Heart left ventricle (tissue), 16 donors: ENCODE measurements around the gene NBAS. TPM values are rescaled to one million over a fixed set of nuclear protein-coding genes. Genes with fewer than 3 reads are reported as not detected.
A peak's percentile ranks its signal among the peaks of the same experiment; 100 is the strongest.

ENCODE experiments used
- ATAC-seq, 4 donors: fragments of 200-7000 bp; cut with Tn5 transposase; one replicate each; pipeline ENCODE4 v1.9.1; 2020 to 2022; ENCODE audit warnings: moderate library complexity in 4 of 4, mild to moderate bottlenecking in 3 of 4, moderate number of reproducible peaks in 1 of 4
- DNase-seq, 5 donors: peaks; one replicate each; pipeline ENCODE4 v3.0.0-alpha.2; 2020
- H3K27ac ChIP-seq, 12 donors: fragments of 200-600 bp; sonication (generic) in 4 of 12; one replicate each; pipeline versions ENCODE4 v1.5.0 to v1.8.0; 2016 to 2022; ENCODE audit warnings: mild to moderate bottlenecking in 2 of 12
- H3K27me3 ChIP-seq, 9 donors: fragments of 200-600 bp; sonication (generic) in 2 of 9; one replicate each; pipeline versions ENCODE4 v1.5.1 to v1.8.0; 2016 to 2022; ENCODE audit warnings: mild to moderate bottlenecking in 3 of 9
- H3K36me3 ChIP-seq, 9 donors: fragments of 200-600 bp; sonication (generic) in 2 of 9; one replicate each; pipeline versions ENCODE4 v1.5.0 to v1.8.0; 2018 to 2022; ENCODE audit warnings: mild to moderate bottlenecking in 2 of 9
- H3K4me1 ChIP-seq, 12 donors: fragments of 200-600 bp; sonication (generic) in 4 of 12; one replicate each; pipeline versions ENCODE4 v1.5.0 to v1.8.0; 2016 to 2022; ENCODE audit warnings: mild to moderate bottlenecking in 3 of 12
- H3K4me3 ChIP-seq, 12 donors: fragments of 200-600 bp; sonication (generic) in 4 of 12; one replicate each; pipeline versions ENCODE4 v1.5.0 to v1.8.0; 2017 to 2022; ENCODE audit warnings: mild to moderate bottlenecking in 9 of 12, moderate library complexity in 4 of 12
- H3K9me3 ChIP-seq, 12 donors: fragments of 200-600 bp; sonication (generic) in 4 of 12; one replicate each; pipeline versions ENCODE4 v1.5.0 to v1.8.0; 2016 to 2022; ENCODE audit warnings: mild to moderate bottlenecking in 1 of 12
- CTCF ChIP-seq, 12 donors: fragments of 200-600 bp; sonication (generic) in 4 of 12; IDR thresholded peaks; one replicate each; pipeline versions ENCODE4 v1.5.0 to v1.8.0; 2018 to 2022; ENCODE audit warnings: antibody characterized with exemption in 12 of 12, mild to moderate bottlenecking in 5 of 12
- POLR2A ChIP-seq, 2 donors: fragments of 450-650 bp; IDR thresholded peaks; one replicate each; pipeline ENCODE4 v1.6.1; 2017; ENCODE audit warnings: antibody characterized with exemption in 2 of 2, mild to moderate bottlenecking in 2 of 2, moderate library complexity in 2 of 2
- WGBS, 4 donors: extraction: QIAGEN DNeasy Blood & Tissue Kit in 2 of 4; methylation state at CpG; one replicate each; pipeline versions ENCODE4 v1.1.5 to v1.1.7; 2013 to 2018; 5-methylcytosine and 5-hydroxymethylcytosine counted together
- intact Hi-C, 10 donors: fragments of 100-400 bp; cut with DNase I; formaldehyde crosslinking; loops; one replicate each; pipeline versions ENCODE4 v1.11.1 to v1.14.2; 2022
- polyA plus RNA-seq, 2 donors: library from polyadenylated mRNA; stranded (reverse); fragments of 200-250 nt; gene quantifications; one replicate each; pipeline ENCODE4 v1.2.3, GENCODE V29; 2013
- total RNA-seq, 9 donors: library from RNA; depleted of rRNA in 2 of 9; stranded (reverse); fragments of >200 nt in 2 of 9; fragmentation: NEBNext Ultra II Directional in 3 of 9; extraction: Animal tissue kit (Norgen Biotek cat#: 25700) in 3 of 9; gene quantifications; one replicate each; pipeline versions ENCODE4 v1.1.0 to v1.2.4, GENCODE V29; 2016 to 2023
- donor health status: ischemic (EF 13 %, LVEDD 7.1; RV severe dilation, severe dysfunction).
- donor health status: healthy with polysubstance abuse.
- donor health status: DM: no; HTN: yes; CAD: no.
- donor health status: DM: no; HTN: no; CAD: no.
- donor health status: ischemic (EF 25% LVEDD 6.9; RV normal size, moderate dysfunction).
- donor health status: ischemic (EF 25% LVEDD 5.7; RV mildly dilated, moderate dysfunction).
- donor health status: healthy.
- donor health status: DM: yes; HTN: yes; CAD: no.
- donor health status: ischemic (EF 35%, LVEDD 5.7; RV mildly dilated, moderate dysfunction).
- donor health status: nonischemic (EF 11% LVEDD 7.7; RV severe dilation, severe dysfunction).
- donor health status: DM: yes; HTN: yes; CAD: no.
- donor health status: PGD.
- donor health status: ischemic (EF 29% LVEDD 5.4; RV normal size, mild dysfunction).
- donor health status: nonischemic (EF 23%, LVEDD 6.1; RV moderate dilation, normal function).

NBAS gene
- total and polyA plus RNA-seq, 11 donors, result 23.1 to 63.0 (median 50.5) TPM

DNA sequence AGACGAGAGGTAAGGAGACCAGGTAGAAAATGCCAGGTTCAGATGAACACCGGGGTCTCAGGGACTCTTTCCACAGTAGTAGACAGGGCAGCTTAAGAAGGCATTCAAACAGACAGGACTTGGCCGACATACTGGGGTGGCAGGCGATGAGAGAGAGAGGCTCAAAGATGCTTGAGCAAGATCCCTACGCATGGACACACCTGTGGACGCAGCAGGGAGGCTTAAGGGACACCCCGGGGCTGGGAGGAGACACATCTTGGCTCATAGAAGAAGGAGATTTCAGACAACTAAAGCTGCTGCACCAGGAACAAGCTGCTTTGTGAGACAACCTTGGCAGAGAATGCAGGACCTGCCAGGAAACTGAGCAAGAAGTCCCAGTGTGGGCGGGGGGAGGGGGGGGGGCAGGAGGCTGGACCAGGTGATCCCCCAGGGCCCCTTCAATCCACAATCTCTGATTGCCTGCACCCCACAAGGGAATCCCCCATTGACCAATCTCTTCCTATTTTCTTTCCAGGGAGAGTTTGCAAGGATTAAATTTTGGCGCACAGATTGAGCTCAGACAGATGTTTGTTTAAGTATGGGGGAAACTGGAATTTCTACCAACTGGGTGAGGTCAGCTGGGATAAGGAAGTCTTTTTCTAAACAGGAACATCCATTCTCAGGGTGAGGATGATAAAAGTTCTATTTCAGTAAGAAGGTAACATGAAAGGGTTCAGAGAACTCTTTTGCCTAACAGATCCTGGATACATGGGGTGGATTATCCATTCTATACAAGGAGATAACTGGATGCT lies 400.7 kb downstream of the NBAS start:
- DNase-seq, result no peak

GRCh38 chr2:15159751-15160177 lies 401.4 kb downstream of the NBAS start:
- ATAC-seq, result peak in 1 of 4 donors; percentile 31
- DNase-seq, result no peak
- WGBS, 4 donors, result 33 to 47% (median 40%) methylated on average over 3 of the region's 3 CpGs
- Histone ChIP-seq H3K9me3 (no peaks in the 10 kb centered on the region), H3K4me1 (no peaks in the 10 kb centered on the region), H3K36me3 (no peaks in the 10 kb centered on the region), H3K27me3 (no peaks in the 10 kb centered on the region), H3K27ac (no peak overlapping the region), H3K4me3 (no peak overlapping the region)
- intact Hi-C loops, result loop anchor here in 1 of 10 donors (10.0 kb wide), 1 partner anchor 525 kb away; the partner anchor contains the start of gene LRATD1
- TF ChIP-seq CTCF (IDR thresholded peaks at IDR 0.05), result peak in 11 of 12 donors; percentile 17 to 52 (median 36)
- no peak for TF ChIP-seq POLR2A (IDR thresholded peaks at IDR 0.05)

More for the DNA sequence above, 400.7 kb downstream of the NBAS start:
- WGBS, 4 donors, result 66 to 73% (median 70%) methylated on average over 9 of the region's 9 CpGs
- Histone ChIP-seq H3K36me3 (no peaks in the 10 kb centered on the region), H3K27me3 (no peaks in the 10 kb centered on the region), H3K4me1 (no peaks in the 10 kb centered on the region), H3K27ac (no peak overlapping the region), H3K9me3 (no peaks in the 10 kb centered on the region), H3K4me3 (no peak overlapping the region)
- ATAC-seq, result no peak
- TF ChIP-seq POLR2A (IDR thresholded peaks at IDR 0.05) (no peak), CTCF (IDR thresholded peaks at IDR 0.05) (no peak)
- intact Hi-C loops, result no loop called here

DNA sequence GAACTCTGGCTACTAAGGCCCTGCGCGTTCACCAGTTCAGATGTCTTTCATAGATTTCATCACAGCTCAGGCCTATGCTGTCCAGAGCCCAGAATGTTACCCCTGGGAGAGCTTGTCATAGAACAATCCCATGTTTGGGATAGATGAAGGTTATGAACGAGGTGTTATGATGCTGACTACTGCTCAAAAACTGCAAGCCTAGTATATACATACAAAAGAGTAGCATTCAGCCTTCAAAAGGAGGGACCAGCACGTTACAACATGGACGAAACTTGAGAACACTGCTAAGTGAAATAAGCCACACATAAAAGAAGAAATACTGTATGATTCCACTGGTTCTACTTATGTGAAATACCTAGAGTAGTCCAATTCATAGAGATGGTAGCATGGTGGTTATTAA lies 401.9 kb downstream of the NBAS start:
- 69 to 79% (median 71%) methylated on average over 5 of the region's 5 CpGs for WGBS, 4 donors
- no peaks in the 10 kb centered on the region for H3K4me1 ChIP-seq
- TF ChIP-seq CTCF (IDR thresholded peaks at IDR 0.05) (no peak), POLR2A (IDR thresholded peaks at IDR 0.05) (no peak)
- no peaks in the 10 kb centered on the region for H3K27me3 ChIP-seq
- no peak overlapping the region for H3K27ac ChIP-seq
- no peaks in the 10 kb centered on the region for H3K9me3 ChIP-seq
- DNase-seq (no peak), ATAC-seq (no peak)
- no peak overlapping the region for H3K4me3 ChIP-seq
- H3K36me3 ChIP-seq, result no peaks in the 10 kb centered on the region
- intact Hi-C loops, result loop anchor here in 1 of 10 donors (10.0 kb wide), 1 partner anchor 524 kb away; the partner anchor contains the start of gene LRATD1

DNA sequence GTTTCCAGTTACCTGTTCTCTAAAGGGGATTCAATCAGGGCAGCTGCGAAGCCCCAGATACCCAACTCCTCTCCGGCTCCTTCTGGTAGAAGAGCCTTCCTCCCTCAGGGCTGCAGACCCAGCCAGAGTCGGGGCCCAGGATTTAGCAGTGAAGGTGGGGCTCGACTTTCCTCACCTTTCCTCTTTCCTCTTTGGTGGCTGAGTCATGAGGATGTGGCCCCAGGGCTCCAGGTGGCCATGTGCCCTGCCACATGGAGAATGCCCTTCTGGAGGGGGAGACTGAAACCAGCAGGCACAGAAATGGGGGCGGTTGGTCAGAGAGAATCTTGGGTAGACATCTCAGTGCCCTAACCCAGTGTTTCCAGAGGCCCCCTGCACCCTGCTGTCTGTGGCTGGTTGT lies 402.6 kb downstream of the NBAS start:
- ATAC-seq, result no peak
- WGBS, 4 donors, result 80 to 90% (median 89%) methylated on average over 5 of the region's 5 CpGs
- no peaks in the 10 kb centered on the region for H3K36me3 ChIP-seq
- DNase-seq, result no peak
- intact Hi-C loops, result loop anchor here in 1 of 10 donors (10.0 kb wide), 1 partner anchor 524 kb away; the partner anchor contains the start of gene LRATD1
- no peaks in the 10 kb centered on the region for H3K4me1 ChIP-seq
- TF ChIP-seq CTCF (IDR thresholded peaks at IDR 0.05) (no peak), POLR2A (IDR thresholded peaks at IDR 0.05) (no peak)
- no peak overlapping the region for H3K4me3 ChIP-seq
- no peak overlapping the region for H3K27ac ChIP-seq
- no peaks in the 10 kb centered on the region for H3K9me3 ChIP-seq
- H3K27me3 ChIP-seq, result no peaks in the 10 kb centered on the region
